ENCODE results near the gene RTL1.

DNA sequence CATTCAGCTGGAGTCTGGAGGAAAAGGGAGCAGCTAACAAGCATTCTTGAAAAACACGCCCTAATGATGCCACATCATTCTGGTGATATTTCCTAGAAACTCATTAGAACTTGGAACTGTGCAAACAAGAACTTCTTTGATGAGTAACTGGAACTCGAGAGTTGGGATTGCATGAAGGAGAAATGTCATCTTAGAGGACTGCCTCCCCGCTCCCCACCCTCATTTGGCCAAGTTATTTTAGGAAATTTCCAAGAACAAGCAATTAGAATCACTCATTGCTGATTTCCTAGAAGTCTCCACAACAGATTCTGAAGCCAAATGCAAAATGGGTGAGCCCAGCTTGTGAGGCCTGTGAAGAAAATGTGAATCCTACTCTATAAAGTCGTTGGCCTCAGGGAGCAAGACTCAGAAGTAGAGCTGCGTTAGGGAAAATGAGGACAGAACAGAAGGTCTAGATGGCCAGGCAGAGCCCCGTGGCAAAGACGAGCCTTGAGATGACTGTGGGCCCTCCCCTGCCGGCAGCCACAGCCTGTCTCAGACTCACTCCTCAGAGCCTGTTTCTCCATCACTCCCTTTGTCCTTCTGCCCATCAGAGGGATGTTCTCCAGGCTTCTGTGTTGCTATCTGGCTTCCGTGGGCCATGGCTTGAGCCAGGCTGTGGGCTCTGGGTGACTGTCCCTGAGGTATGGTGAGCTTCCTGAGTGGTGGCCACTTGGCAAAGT is 38.4 kb downstream of the RTL1 start:
- TF ChIP-seq CTCF (IDR thresholded peaks at IDR 0.05) (no peak), POLR2A (IDR thresholded peaks at IDR 0.05) (no peak)

Data from Peyer's patch (tissue), 4 donors.